ENCODE data around the gene CDK15.

- TF ChIP-seq CTCF (IDR thresholded peaks at IDR 0.05; ENCODE audit: low read length) (no peak), EZH2 (IDR thresholded peaks at IDR 0.05; ENCODE audit: borderline replicate concordance, low read length) (no peak)
Observed at GRCh38 chr2:201761101-201761500, 45.2 kb upstream of the CDK15 start.

Measured in OCI-LY1 (cell line).